ENCODE measurements around the gene RAB11FIP3. TPM values are rescaled to one million over a fixed set of nuclear protein-coding genes. Genes with fewer than 3 reads are reported as not detected.
A peak's percentile ranks its signal among the peaks of the same experiment; 100 is the strongest.

RAB11FIP3 gene
- total and polyA plus RNA-seq, 9 of the 15 experiments (the other 6 are each of a cell fraction or from before 2014, with no cell fraction given), result 0.46 to 13.1 (median 4.3) TPM

- no peak for TF ChIP-seq ATF3 (IDR thresholded peaks at IDR 0.05)
- no peak for TF ChIP-seq ATF3 (CRISPR knock-in tag; conservative IDR thresholded peaks at IDR 0.05)
- TF ChIP-seq KLF13 (tag; IDR thresholded peaks at IDR 0.05; ENCODE audit: borderline replicate concordance, low read depth), result no peak
- TF ChIP-seq CTBP1 (IDR thresholded peaks at IDR 0.05; ENCODE audit: borderline replicate concordance), result no peak
- TF ChIP-seq ARID1B (IDR thresholded peaks at IDR 0.05), result peak; percentile 8; the same call in 1 of the 2 replicates
- TF ChIP-seq PRMT5 (CRISPR knock-in tag; IDR thresholded peaks at IDR 0.05), result no peak
- TF ChIP-seq CBFB (CRISPR knock-in tag; IDR thresholded peaks at IDR 0.05), result 0 out of 2 replicates have a peak, but pooled peaks have one; percentile 2
- no peak for TF ChIP-seq ZNF384 (IDR thresholded peaks at IDR 0.05; ENCODE audit: low read depth, low read length)
- no peak for TF ChIP-seq MCM2 (IDR thresholded peaks at IDR 0.05; ENCODE audit: low read depth)
- no peak for TF ChIP-seq FOXP1 (CRISPR knock-in tag; IDR thresholded peaks at IDR 0.05)
- no peak for TF ChIP-seq NELFE (IDR thresholded peaks at IDR 0.05; ENCODE audit: insufficient read depth, insufficient read length)
- TF ChIP-seq ZNF589 (CRISPR knock-in tag; IDR thresholded peaks at IDR 0.05; ENCODE audit: low read depth), result 0 out of 2 replicates have a peak, but pooled peaks have one; percentile 28
- TF ChIP-seq STAG1 (CRISPR knock-in tag; IDR thresholded peaks at IDR 0.05; ENCODE audit: borderline replicate concordance), result 0 out of 2 replicates have a peak, but pooled peaks have one; percentile 21
- peak; percentile 29; the same call in 1 of the 2 replicates for TF ChIP-seq KLF16 (IDR thresholded peaks at IDR 0.05)
- TF ChIP-seq ZNF639 (CRISPR knock-in tag; conservative IDR thresholded peaks at IDR 0.05 in 1 of 2, IDR thresholded peaks at IDR 0.05 in 1 of 2), result no peak; a peak in 1 of 4 replicates
- no peak for TF ChIP-seq ZNF277 (CRISPR knock-in tag; IDR thresholded peaks at IDR 0.05; ENCODE audit: borderline replicate concordance)
- TF ChIP-seq ZNF57 (CRISPR knock-in tag; IDR thresholded peaks at IDR 0.05), result no peak
- 0 out of 2 replicates have a peak, but pooled peaks have one; percentile 14 for TF ChIP-seq CXXC5 (CRISPR knock-in tag; IDR thresholded peaks at IDR 0.05)
Observed at GRCh38 chr16:565419-566330, 140.2 kb downstream of the RAB11FIP3 start (continued).

Data from K562 (cell line).